T-helper 1 cell (primary cell): ENCODE data around the gene TFDP1.

ENCODE experiments used
- DNase-seq, 5 donors: peaks; one replicate each; pipeline ENCODE4 v3.0.0-alpha.2; 2012 to 2020

TFDP1 gene

GRCh38 chr13:113653264-113654174 lies 69.0 kb downstream of the TFDP1 start:
- DNase-seq, result no peak

DNA sequence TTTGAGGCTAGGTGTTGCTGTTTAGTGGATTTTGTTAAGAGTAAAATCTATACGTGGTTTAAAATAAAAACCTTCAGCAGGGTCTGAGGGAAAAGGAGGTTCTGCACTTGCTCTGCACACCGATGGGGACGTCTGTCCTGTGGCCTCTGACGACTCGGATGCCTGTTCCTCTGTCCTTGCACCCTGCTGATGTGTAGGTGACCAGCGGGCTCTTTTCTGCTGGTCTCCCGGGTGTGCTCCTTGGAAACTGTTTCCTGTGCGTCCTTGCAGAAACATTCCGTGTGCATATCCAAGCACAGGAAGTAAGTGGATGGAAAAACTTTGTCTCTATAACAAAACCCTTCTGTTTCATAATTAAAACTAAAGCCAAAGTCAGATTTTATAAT lies 69.6 kb downstream of the TFDP1 start:
- DNase-seq, result no peak

DNA sequence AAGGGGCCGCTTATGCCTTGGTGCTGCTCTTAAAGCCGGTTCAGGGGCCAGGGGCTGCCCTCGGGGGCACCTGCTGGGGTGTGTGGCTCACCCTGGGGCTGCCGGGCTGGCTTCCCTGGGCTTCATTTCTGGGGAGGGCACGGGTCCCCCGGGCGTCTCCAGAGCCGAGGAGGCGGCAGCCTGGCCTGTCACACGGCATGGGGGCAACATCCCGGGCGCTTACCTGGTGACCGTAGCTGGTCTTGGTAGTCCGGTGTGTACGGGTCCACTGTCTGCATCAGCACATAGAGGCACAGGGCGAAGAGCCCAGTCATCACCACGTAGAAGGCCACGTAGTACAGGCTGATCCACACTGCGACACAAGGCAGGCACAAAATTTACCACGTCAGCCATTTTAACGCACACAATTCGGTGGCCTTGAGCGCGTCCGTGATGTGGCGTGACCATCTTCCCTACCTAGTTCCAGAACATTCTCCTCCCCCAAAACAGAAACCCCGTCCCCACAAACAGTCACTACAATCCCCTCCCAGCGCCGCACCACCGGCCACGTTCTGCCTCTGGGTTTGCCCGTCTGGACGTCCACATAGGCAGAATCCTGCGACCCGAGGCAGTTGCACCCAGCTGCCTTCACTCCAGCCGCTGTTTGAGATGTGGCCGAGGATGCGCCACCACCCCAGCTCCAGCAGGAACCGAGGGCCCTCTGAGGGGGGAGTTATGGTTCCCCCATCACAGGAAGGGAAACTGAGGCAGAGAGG lies 70.2 kb downstream of the TFDP1 start:
- no peak for DNase-seq

GRCh38 chr13:113655346-113656002 lies 70.9 kb downstream of the TFDP1 start:
- no peak for DNase-seq

- no peak for DNase-seq
These were observed 71.5 kb downstream of the TFDP1 start for GRCh38 chr13:113656003-113656588.

DNA sequence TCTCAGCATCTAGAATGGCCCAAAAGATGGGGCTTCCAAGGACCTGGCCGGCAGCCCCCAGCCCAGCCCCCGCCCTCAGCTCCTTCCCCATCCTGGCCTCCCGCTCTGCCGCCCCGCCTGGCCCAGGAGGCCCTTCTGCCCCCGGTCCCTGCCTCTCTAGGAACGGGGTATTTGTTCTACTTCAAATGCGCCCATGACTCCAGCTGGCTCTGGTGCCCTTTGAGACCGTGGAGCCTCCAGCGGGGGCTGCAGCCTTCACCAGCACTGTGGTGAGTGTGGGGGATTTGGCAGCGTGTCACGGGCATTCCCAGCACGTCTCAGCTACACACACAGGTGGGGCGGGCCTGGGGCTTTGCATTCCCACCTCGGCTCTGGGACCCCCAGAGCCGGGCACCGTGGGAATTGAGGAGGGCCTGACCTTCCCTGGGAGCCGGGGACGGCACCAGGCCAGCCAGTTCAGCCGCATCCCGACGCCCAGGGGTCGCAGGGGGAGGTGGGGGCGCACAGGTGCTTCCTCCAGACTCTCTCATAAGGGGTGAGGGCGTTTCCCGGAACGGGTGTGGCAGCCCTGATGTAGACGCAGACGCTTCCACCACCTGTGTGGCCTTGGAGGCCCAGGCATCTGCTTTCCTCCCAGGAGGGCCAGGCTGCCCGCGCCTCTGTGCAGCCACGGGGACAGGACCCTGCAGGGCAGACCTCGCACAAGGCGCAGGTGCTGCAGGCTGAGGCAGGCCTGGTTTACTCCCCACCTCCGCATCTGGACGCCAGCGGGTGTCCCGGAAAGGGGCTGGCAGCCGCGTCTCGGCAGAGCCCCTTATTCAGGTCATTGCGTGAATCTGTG lies 72.5 kb downstream of the TFDP1 start:
- DNase-seq, result no peak

- DNase-seq, result no peak
These were observed 73.5 kb downstream of the TFDP1 start, which contains the start of gene ATP4B for GRCh38 chr13:113657851-113658741. ATP4B (minus strand) TSS chr13:113658198; CDS start chr13:113658144, 54 bp downstream.

DNA sequence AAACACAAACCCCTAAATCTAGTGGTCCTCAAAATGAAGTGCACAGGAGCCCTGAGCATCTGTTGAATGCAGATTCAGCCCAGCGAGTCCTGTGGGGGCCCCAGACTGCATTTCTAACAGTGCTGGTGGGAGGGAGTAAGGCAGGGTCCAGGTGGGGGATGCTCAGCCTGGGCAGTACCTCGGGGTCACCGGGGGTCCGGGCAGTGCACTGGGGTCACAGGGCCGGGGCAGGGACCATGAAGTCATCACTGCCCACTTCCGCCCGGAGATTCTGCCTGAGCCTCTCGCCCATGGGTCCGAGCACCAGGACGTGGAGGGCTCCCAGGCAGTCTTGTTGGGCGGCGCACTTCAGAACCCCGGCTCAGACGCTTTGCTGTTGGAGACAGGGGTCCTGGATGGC lies 74.3 kb downstream of the TFDP1 start:
- DNase-seq, result no peak

DNA sequence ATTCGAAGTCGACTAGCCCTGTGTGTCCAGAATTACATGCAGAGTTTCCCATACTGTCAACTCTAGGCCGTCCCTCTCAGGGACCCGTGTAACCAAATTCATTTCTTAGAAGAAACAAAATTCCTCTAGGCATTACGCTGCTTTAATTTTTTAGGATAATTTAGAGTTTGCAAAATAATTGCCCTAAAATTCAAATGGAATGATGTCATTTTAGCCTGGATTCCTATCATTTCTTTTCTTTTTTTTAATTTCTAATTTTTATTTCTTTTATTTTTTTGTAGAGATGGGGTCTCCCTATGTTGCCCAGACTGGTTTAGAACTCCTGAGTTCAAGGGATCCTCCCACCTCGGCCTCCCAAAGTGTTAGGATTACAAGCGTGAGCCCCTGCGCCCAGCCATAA lies 74.8 kb downstream of the TFDP1 start:
- no peak for DNase-seq

DNA sequence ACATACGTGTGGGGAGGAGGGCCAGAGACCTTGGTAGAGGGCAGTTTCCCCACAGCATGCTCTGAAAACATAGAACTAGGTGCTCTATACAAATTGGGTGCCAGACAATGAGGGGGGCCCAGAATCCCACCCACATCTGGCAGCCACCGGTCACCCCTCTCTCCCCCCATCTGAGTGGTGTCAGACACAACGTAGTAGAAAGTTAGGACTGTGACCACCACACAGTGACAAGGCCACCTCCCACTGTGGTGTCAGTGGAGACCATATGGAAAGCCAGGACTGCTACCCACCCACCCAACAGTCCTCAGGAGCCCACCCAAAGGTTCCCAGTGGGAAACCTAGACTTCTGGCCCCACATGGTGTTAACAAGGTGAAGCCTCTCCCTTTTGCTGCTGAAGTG lies 75.5 kb downstream of the TFDP1 start:
- no peak for DNase-seq

GRCh38 chr13:113661509-113661908 lies 77.0 kb downstream of the TFDP1 start:
- DNase-seq, result no peak

DNA sequence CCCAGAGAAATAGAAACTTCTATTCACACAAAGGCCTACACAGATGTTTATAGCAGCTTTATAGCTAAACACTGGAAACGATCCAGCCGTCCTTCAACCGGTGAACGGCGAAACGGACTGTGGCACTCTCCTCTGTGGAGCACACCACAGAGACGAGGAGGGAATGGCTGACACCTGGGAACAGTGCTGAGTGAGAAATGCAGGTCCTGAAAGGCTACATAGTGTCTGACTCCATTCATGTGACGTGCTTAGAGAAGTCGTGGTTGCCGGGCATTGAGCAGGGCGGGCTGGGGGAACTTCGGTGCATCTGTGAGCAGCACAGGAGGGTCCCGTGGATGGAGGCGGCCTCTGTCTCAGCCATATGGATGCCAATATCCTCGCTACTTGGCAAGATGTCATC lies 79.4 kb downstream of the TFDP1 start:
- no peak for DNase-seq

- no peak for DNase-seq
These were observed 80.4 kb downstream of the TFDP1 start for GRCh38 chr13:113664751-113665596.

DNA sequence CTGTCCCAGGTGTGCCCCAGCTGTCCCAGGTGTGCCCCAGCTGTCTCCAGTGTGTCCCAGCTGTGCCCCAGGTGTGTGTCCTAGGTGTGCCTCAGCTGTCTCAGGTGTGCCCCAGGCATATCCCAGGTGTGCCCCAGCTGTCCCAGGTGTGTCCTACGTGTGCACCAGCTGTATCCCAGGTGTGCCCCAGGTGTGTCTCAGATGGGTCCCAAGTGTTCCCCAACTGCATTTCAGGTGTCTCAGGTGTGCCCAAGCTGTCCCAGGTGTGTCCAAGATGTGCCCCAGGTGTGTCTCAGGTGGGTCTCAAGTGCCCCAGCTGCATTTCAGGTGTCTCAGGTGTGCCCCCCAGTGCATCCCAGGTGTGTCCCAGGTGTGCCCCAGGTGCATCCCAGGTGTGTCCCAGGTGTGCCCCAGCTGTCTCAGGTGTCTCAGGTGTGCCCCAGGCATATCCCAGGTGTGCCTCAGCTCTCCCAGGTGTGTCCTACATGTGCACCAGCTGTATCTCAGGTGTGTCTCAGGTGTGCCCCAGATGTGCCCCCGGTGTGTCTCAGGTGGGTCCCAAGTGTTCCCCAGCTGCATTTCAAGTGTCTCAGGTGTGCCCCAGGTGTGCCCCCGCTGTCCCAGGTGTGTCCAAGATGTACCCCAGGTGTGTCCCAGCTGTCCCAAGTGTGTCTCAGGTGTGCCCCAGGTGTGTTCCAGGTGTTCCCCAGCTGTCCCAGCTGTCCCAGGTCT lies 81.2 kb downstream of the TFDP1 start:
- DNase-seq, result no peak

DNA sequence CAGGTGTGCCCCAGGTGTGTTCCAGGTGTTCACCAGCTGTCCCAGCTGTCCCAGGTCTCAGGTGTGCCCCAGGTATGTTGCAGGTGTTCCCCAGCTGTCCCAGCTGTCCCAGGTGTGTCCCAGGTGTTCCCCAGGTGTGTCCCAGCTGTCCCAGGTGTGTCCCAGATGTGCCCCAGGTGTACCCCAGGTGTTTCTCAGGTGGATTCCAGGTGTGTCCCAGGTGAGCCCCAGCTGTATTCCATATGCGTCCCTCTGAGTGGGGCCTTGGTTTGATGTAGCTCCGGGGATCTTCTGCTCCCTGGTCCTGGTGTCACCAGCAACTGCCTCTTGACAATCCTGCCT lies 81.7 kb downstream of the TFDP1 start:
- DNase-seq, result no peak

GRCh38 chr13:113666951-113667701 lies 82.6 kb downstream of the TFDP1 start, which contains the start of gene GRK1:
GRK1 (plus strand) TSS chr13:113667219; CDS start chr13:113667387, 168 bp downstream.
- DNase-seq, result no peak

DNA sequence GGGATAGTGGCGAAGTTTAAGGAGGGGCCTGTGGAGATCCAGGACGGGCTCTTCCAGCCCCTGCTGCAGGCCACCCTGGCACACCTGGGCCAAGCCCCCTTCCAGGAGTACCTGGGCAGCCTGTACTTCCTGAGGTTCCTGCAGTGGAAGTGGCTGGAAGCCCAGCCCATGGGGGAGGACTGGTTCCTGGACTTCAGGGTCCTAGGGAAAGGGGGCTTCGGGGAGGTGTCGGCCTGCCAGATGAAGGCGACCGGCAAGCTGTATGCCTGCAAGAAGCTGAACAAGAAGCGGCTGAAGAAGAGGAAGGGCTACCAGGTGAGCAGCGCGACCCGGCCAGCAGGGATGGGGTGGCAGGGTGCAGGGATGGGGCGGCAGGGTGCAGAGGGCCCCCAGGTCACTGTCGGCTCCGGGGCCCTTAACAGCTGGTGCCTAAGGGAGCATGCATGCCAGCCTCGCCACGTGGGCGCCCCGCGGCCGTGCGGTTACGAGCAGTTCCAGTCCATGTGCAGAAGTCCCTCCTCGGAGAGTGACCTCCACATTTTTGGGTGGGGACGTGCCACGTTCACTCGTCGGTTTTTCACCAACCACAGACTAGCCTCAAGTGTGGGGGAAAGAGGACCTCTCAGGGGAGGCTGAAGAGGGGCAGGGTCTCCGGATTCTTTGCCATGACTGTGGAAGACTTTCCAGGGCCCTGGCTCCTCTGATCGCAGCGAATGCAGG lies 83.4 kb downstream of the TFDP1 start:
- DNase-seq, result no peak

DNA sequence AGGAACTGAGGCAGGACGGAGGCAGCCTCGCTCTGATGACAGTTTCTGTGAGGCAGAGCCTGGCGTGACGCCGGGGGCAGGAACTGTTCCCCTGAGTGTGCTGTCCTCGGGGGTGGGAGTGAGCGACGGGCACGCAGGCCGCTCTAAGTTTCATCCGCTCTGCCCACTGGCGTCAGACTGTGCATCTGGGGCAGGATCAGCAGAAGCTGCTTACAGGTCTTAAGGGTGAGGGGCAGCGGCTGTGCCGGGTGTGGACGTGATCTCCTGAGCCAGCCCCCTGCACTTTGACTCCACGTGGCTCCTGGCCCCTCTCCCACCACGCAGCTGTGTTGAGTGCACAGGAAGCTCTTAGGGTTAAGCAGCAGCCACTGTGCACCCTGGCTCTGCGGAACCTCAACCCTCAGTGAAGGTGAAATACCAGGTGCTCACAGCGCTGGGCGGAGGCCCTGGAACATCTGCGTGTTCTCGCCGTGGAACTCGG lies 84.0 kb downstream of the TFDP1 start:
- no peak for DNase-seq
